HepG2 (cell line): ENCODE data around the gene MBD3. TPM values are rescaled to one million over a fixed set of nuclear protein-coding genes. Genes with fewer than 3 reads are reported as not detected.

Experiments
- GTF2F1 ChIP-seq: fragments of 150-350 bp; IDR thresholded peaks from 2 replicates; pipeline ENCODE4 v1.6.1; 2014; ENCODE audit warnings: low read length
- GZF1 ChIP-seq: sonication (generic); formaldehyde crosslinking; IDR thresholded peaks from 2 replicates; pipeline ENCODE4 v1.5.1; 2020; ENCODE audit warnings: mild to moderate bottlenecking, missing genetic modification reagents
- HNF4G ChIP-seq, 2 experiments: sonication (generic) in 1 of 2; formaldehyde crosslinking in 1 of 2; IDR thresholded peaks; 2 replicates each; pipeline versions ENCODE4 v1.4.0 to v1.6.1; 2011 to 2020; ENCODE audit warnings: borderline replicate concordance in 2 of 2, low read depth in 2 of 2, mild to moderate bottlenecking in 2 of 2, low read length in 1 of 2, missing genetic modification reagents in 1 of 2, moderate library complexity in 1 of 2
- HNRNPLL ChIP-seq: fragments of 200-400 bp; formaldehyde crosslinking; IDR thresholded peaks from 2 replicates; pipeline ENCODE4 v1.6.1; 2017; ENCODE audit warnings: mild to moderate bottlenecking, low read depth, low read length; ENCODE audit not compliant: poor library complexity, severe bottlenecking
- PRDM15 ChIP-seq: sonication (generic); formaldehyde crosslinking; IDR thresholded peaks from 2 replicates; pipeline ENCODE4 v1.4.0; 2020; ENCODE audit warnings: missing genetic modification reagents
- SETDB1 ChIP-seq: sonication (generic); formaldehyde crosslinking; IDR thresholded peaks from 2 replicates; pipeline ENCODE4 v1.5.1; 2020; ENCODE audit warnings: missing genetic modification reagents, mild to moderate bottlenecking, borderline replicate concordance
- SP5 ChIP-seq: IDR thresholded peaks from 2 replicates; pipeline ENCODE4 v1.6.1; 2016; ENCODE audit warnings: low read depth, borderline replicate concordance
- SSRP1 ChIP-seq: IDR thresholded peaks from 2 replicates; pipeline ENCODE4 v1.6.1; 2016; ENCODE audit warnings: control low read depth
- TFAP4 ChIP-seq: sonication (generic); IDR thresholded peaks from 2 replicates; pipeline ENCODE4 v1.6.1; 2016; ENCODE audit warnings: low read depth, borderline replicate concordance
- ZBTB40 ChIP-seq, 2 experiments: fragments of 450-650 bp in 1 of 2; sonication (generic) in 1 of 2; formaldehyde crosslinking in 1 of 2; IDR thresholded peaks; 2 replicates each; pipeline versions ENCODE4 v1.6.1 to v1.8.0; 2016 to 2022; ENCODE audit warnings: antibody characterized with exemption in 1 of 2, mild to moderate bottlenecking in 1 of 2, missing genetic modification reagents in 1 of 2
- ZNF121 ChIP-seq: sonication (generic); formaldehyde crosslinking; IDR thresholded peaks from 2 replicates; pipeline ENCODE4 v1.5.0; 2020; ENCODE audit warnings: mild to moderate bottlenecking, missing genetic modification reagents
- ZNF776 ChIP-seq: sonication (generic); formaldehyde crosslinking; IDR thresholded peaks from 2 replicates; pipeline ENCODE4 v1.4.0; 2020; ENCODE audit warnings: mild to moderate bottlenecking, missing genetic modification reagents
- ZNF878 ChIP-seq: sonication (generic); formaldehyde crosslinking; IDR thresholded peaks from 2 replicates; pipeline ENCODE4 v1.8.1; 2023; ENCODE audit warnings: mild to moderate bottlenecking, missing genetic modification reagents, moderate library complexity
- polyA plus RNA-seq, 8 experiments: library from polyadenylated mRNA; depleted of rRNA in 3 of 8; stranded (reverse) in 7 of 8; unstranded in 1 of 8; fragments of >200 nt; fragmentation: Illumina TruSeq in 4 of 8; extraction: Trizol in 4 of 8; gene quantifications; 2 replicates each; pipeline versions ENCODE4 v1.2.1 to v1.2.3, GENCODE V29; 2011 to 2016; ENCODE audit warnings: low read depth in 4 of 8, missing spikeins in 1 of 8, mixed read lengths in 1 of 8; ENCODE audit not compliant: insufficient read depth in 1 of 8
- total RNA-seq, 5 experiments: library from RNA; depleted of rRNA; stranded (reverse); fragments of >200 nt; fragmentation: Illumina TruSeq; extraction: Trizol; gene quantifications; 2 replicates each; pipeline ENCODE4 v1.2.3, GENCODE V29; 2016; ENCODE audit warnings: low read depth in 1 of 5
- TF ChIP-seq, protein P1 (sequence below): sonication (generic); formaldehyde crosslinking; IDR thresholded peaks from 2 replicates; pipeline ENCODE4 v1.8.0; 2022; ENCODE audit warnings: missing genetic modification reagents, mild to moderate bottlenecking, inconsistent platforms, borderline replicate concordance

The MBD3 gene
- total and polyA plus RNA-seq, 2 of the 13 experiments (the other 11 are each of a cell fraction or from before 2014, with no cell fraction given): 21.2 to 76.9 TPM

DNA sequence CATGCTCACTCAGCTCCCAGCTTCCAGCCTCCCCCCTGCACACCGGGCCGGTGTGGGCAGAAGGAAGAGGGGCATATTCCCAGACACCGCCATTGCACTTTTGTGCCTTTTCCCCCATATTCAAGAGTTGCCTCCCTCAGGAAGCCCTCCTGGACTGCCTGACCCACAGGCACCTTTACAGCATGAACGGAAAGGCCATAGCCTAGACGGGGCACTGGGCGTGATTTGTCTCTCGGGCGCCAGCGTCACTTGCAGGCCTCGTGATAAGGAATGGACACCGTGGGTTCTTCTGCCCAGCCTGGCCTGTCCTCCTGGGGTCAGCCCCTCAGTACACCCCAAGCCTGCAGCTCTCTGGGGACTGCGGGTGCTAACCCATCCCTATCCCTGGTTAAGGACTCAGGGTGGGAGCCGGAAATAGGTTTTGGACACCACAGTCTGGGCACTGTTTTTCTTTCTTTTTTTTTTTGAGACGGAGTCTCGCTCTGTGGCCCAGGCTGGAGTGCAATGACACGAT is 13.5 kb upstream of the MBD3 start (continued):
- no peak for TF ChIP-seq ZBTB40 (IDR thresholded peaks at IDR 0.05)
- TF ChIP-seq ZBTB40 (CRISPR knock-in tag; IDR thresholded peaks at IDR 0.05): no peak
- TF ChIP-seq SSRP1 (CRISPR knock-in tag): no peak
- TF ChIP-seq ZNF121 (CRISPR knock-in tag): 0 out of 2 replicates have a peak, but pooled peaks have one; percentile 48
- no peak for TF ChIP-seq SETDB1
- no peak for TF ChIP-seq HNF4G (IDR thresholded peaks at IDR 0.05; ENCODE audit: borderline replicate concordance, low read depth, low read length)
- no peak for TF ChIP-seq HNF4G (CRISPR knock-in tag; IDR thresholded peaks at IDR 0.05; ENCODE audit: borderline replicate concordance, low read depth)
- TF ChIP-seq, protein P1, sequence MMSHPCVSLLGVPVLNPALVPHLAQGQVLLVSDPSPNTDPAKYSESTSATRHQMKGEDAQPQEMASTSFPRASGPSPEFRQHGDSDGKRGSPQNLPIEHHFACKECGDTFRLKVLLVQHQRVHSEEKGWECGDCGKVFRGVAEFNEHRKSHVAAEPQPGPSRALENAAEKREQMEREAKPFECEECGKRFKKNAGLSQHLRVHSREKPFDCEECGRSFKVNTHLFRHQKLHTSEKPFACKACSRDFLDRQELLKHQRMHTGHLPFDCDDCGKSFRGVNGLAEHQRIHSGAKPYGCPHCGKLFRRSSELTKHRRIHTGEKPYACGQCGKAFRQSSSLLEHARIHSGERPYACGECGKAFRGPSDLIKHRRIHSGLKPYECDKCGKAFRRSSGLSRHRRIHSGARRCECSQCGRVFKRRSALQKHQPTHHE (CRISPR knock-in tag): no peak
- 0 out of 2 replicates have a peak, but pooled peaks have one; percentile 37 for TF ChIP-seq GZF1 (CRISPR knock-in tag)
- TF ChIP-seq SP5 (CRISPR knock-in tag): no peak; the same call in 1 of the 2 replicates
- TF ChIP-seq ZNF878 (CRISPR knock-in tag): no peak
- no peak for TF ChIP-seq GTF2F1
- no peak for TF ChIP-seq PRDM15 (CRISPR knock-in tag)
- no peak for TF ChIP-seq ZNF776 (CRISPR knock-in tag)
- no peak for TF ChIP-seq TFAP4
- TF ChIP-seq HNRNPLL: no peak
